ACC112 (cell line): Measurements from ENCODE around the gene MKI67.

Experiments
- H2AFZ ChIP-seq: fragments of 200-600 bp; sonication (generic); one replicate; pipeline ENCODE4 v1.6.0; 2017; ENCODE audit warnings: antibody characterized with exemption, low read length; ENCODE audit not compliant: unreplicated experiment
- H3K27ac ChIP-seq: fragments of 200-600 bp; sonication (generic); 2 replicates; pipeline ENCODE4 v1.5.1; 2014; ENCODE audit warnings: low read depth, mild to moderate bottlenecking, antibody characterized with exemption, low read length, moderate library complexity
- H3K27me3 ChIP-seq: fragments of 200-600 bp; sonication (generic); 2 replicates; pipeline ENCODE4 v1.6.1; 2014; ENCODE audit warnings: mild to moderate bottlenecking, antibody characterized with exemption, low read length, moderate library complexity, mixed read lengths; ENCODE audit not compliant: insufficient read depth
- H3K36me3 ChIP-seq: fragments of 200-600 bp; sonication (generic); 2 replicates; pipeline ENCODE4 v1.6.1; 2016; ENCODE audit warnings: mild to moderate bottlenecking, antibody characterized with exemption, low read length, moderate library complexity, mixed read lengths; ENCODE audit not compliant: insufficient read depth
- H3K4me1 ChIP-seq: fragments of 200-600 bp; sonication (generic); one replicate; pipeline ENCODE4 v1.6.1; 2016; ENCODE audit warnings: low read length, mixed read lengths; ENCODE audit not compliant: insufficient read depth, unreplicated experiment, control insufficient read depth
- H3K4me3 ChIP-seq: fragments of 200-600 bp; sonication (generic); 2 replicates; pipeline ENCODE4 v1.5.1; 2014; ENCODE audit warnings: mild to moderate bottlenecking, low read depth, low read length
- H3K79me2 ChIP-seq: fragments of 200-600 bp; sonication (generic); one replicate; pipeline ENCODE4 v1.6.0; 2016; ENCODE audit warnings: low read length; ENCODE audit not compliant: control insufficient read depth, unreplicated experiment, insufficient read depth

MKI67 gene

GRCh38 chr10:128123846-128124245, 2.4 kb downstream of the MKI67 start:
- H3K4me1 ChIP-seq, result peaks cover 25% of the 10 kb centered on the region
- peak overlapping the region; percentile 76 for H2AFZ ChIP-seq
- H3K4me3 ChIP-seq, result peak overlapping the region; percentile 91
- H3K36me3 ChIP-seq, result peaks cover 23% of the 10 kb centered on the region
- no peak overlapping the region for H3K27ac ChIP-seq
- no peaks in the 10 kb centered on the region for H3K27me3 ChIP-seq
- H3K79me2 ChIP-seq, result peaks cover 70% of the 10 kb centered on the region

GRCh38 chr10:128122931-128123330, 3.3 kb downstream of the MKI67 start:
- H3K4me1 ChIP-seq, result peaks cover 25% of the 10 kb centered on the region
- H3K4me3 ChIP-seq, result no peak overlapping the region
- H2AFZ ChIP-seq, result peak overlapping the region; percentile 4
- H3K27ac ChIP-seq, result no peak overlapping the region
- H3K36me3 ChIP-seq, result peaks cover 28% of the 10 kb centered on the region
- H3K27me3 ChIP-seq, result no peaks in the 10 kb centered on the region
- H3K79me2 ChIP-seq, result peaks cover 76% of the 10 kb centered on the region

GRCh38 chr10:128121750-128122412, 4.3 kb downstream of the MKI67 start:
- Histone ChIP-seq H3K36me3 (peaks cover 28% of the 10 kb centered on the region), H3K4me1 (peaks cover 28% of the 10 kb centered on the region)

GRCh38 chr10:128116851-128117615, 9.2 kb downstream of the MKI67 start:
- peaks cover 49% of the 10 kb centered on the region for H3K36me3 ChIP-seq

More at GRCh38 chr10:128121750-128122412, 4.3 kb downstream of the MKI67 start:
- H3K27ac ChIP-seq, result no peak overlapping the region
- H3K4me3 ChIP-seq, result no peak overlapping the region
- H3K27me3 ChIP-seq, result no peaks in the 10 kb centered on the region
- H3K79me2 ChIP-seq, result peaks cover 78% of the 10 kb centered on the region
- peak overlapping the region; percentile 9 for H2AFZ ChIP-seq

GRCh38 chr10:128116187-128116586, 10.0 kb downstream of the MKI67 start:
- Histone ChIP-seq H3K79me2 (peaks cover 46% of the 10 kb centered on the region), H3K4me3 (no peak overlapping the region), H3K36me3 (peaks cover 53% of the 10 kb centered on the region), H3K27ac (no peak overlapping the region), H2AFZ (no peak overlapping the region), H3K4me1 (peaks cover 3% of the 10 kb centered on the region), H3K27me3 (no peaks in the 10 kb centered on the region)

More at GRCh38 chr10:128116851-128117615, 9.2 kb downstream of the MKI67 start:
- Histone ChIP-seq H3K4me3 (no peak overlapping the region), H3K27me3 (no peaks in the 10 kb centered on the region), H2AFZ (no peak overlapping the region), H3K79me2 (peaks cover 53% of the 10 kb centered on the region), H3K4me1 (peaks cover 6% of the 10 kb centered on the region), H3K27ac (no peak overlapping the region)

GRCh38 chr10:128115356-128115755, 10.9 kb downstream of the MKI67 start:
- H3K79me2 ChIP-seq, result peaks cover 39% of the 10 kb centered on the region
- peaks cover 3% of the 10 kb centered on the region for H3K4me1 ChIP-seq
- H3K36me3 ChIP-seq, result peaks cover 57% of the 10 kb centered on the region
- H3K27me3 ChIP-seq, result no peaks in the 10 kb centered on the region
- H2AFZ ChIP-seq, result no peak overlapping the region
- no peak overlapping the region for H3K4me3 ChIP-seq
- H3K27ac ChIP-seq, result no peak overlapping the region

GRCh38 chr10:128114901-128115300, 11.3 kb downstream of the MKI67 start:
- H3K79me2 ChIP-seq, result peaks cover 34% of the 10 kb centered on the region

GRCh38 chr10:128113026-128113425, 13.2 kb downstream of the MKI67 start:
- no peaks in the 10 kb centered on the region for H3K27me3 ChIP-seq
- peaks cover 3% of the 10 kb centered on the region for H3K4me1 ChIP-seq
- H2AFZ ChIP-seq, result no peak overlapping the region
- H3K79me2 ChIP-seq, result peaks cover 18% of the 10 kb centered on the region
- no peak overlapping the region for H3K27ac ChIP-seq
- H3K36me3 ChIP-seq, result peaks cover 64% of the 10 kb centered on the region
- no peak overlapping the region for H3K4me3 ChIP-seq

More at GRCh38 chr10:128114901-128115300, 11.3 kb downstream of the MKI67 start:
- Histone ChIP-seq H3K27ac (no peak overlapping the region), H3K27me3 (no peaks in the 10 kb centered on the region), H3K4me1 (peaks cover 3% of the 10 kb centered on the region), H2AFZ (no peak overlapping the region), H3K4me3 (no peak overlapping the region), H3K36me3 (peaks cover 61% of the 10 kb centered on the region)

- no peak overlapping the region for H2AFZ ChIP-seq
- H3K27ac ChIP-seq, result no peak overlapping the region
- H3K27me3 ChIP-seq, result no peaks in the 10 kb centered on the region
- peaks cover 16% of the 10 kb centered on the region for H3K79me2 ChIP-seq
- H3K4me1 ChIP-seq, result no peaks in the 10 kb centered on the region
- no peak overlapping the region for H3K4me3 ChIP-seq
- H3K36me3 ChIP-seq, result peaks cover 77% of the 10 kb centered on the region
Measured at GRCh38 chr10:128111696-128112095, 14.5 kb downstream of the MKI67 start.

- no peak overlapping the region for H3K27ac ChIP-seq
- no peak overlapping the region for H2AFZ ChIP-seq
- no peaks in the 10 kb centered on the region for H3K27me3 ChIP-seq
- no peaks in the 10 kb centered on the region for H3K4me1 ChIP-seq
- no peak overlapping the region for H3K4me3 ChIP-seq
- H3K36me3 ChIP-seq, result peaks cover 81% of the 10 kb centered on the region
- peaks cover 11% of the 10 kb centered on the region for H3K79me2 ChIP-seq
Measured at GRCh38 chr10:128110339-128110738, 15.9 kb downstream of the MKI67 start.

GRCh38 chr10:128109707-128110106, 16.5 kb downstream of the MKI67 start:
- Histone ChIP-seq H3K4me3 (no peak overlapping the region), H3K36me3 (peaks cover 81% of the 10 kb centered on the region), H3K27me3 (no peaks in the 10 kb centered on the region), H3K27ac (no peak overlapping the region), H2AFZ (no peak overlapping the region), H3K79me2 (peaks cover 5% of the 10 kb centered on the region), H3K4me1 (no peaks in the 10 kb centered on the region)
